Mesodermal cell (in vitro differentiated cells): ENCODE measurements around the gene SERPINB2.

Experiments used
- H3K27ac ChIP-seq: 2 replicates; pipeline ENCODE4 v1.7.0; 2013; ENCODE audit warnings: mild to moderate bottlenecking, low read depth, low read length, moderate library complexity; ENCODE audit not compliant: severe bottlenecking
- H3K36me3 ChIP-seq: 2 replicates; pipeline ENCODE4 v1.7.1; 2013; ENCODE audit warnings: mild to moderate bottlenecking, low read length, moderate library complexity; ENCODE audit not compliant: control insufficient read depth, insufficient read depth
- H3K4me1 ChIP-seq: one replicate; pipeline ENCODE4 v1.7.1; 2013; ENCODE audit warnings: mild to moderate bottlenecking, low read length; ENCODE audit not compliant: insufficient read depth, control insufficient read depth, poor library complexity, severe bottlenecking
- H3K4me3 ChIP-seq: 2 replicates; pipeline ENCODE4 v1.7.0; 2013; ENCODE audit warnings: low read length, control low read depth, mild to moderate bottlenecking; ENCODE audit not compliant: insufficient read depth, poor library complexity, severe bottlenecking; ENCODE audit errors: extremely low read depth
- H3K9me3 ChIP-seq: 2 replicates; pipeline ENCODE4 v1.7.1; 2013; ENCODE audit warnings: mild to moderate bottlenecking, low read length, moderate library complexity; ENCODE audit not compliant: control insufficient read depth
- WGBS, 2 experiments: methylation state at CpG; one replicate each; pipeline ENCODE4 v1.1.5; 2013; ENCODE audit warnings: missing lambda C conversion rate in 2 of 2; ENCODE audit not compliant: insufficient coverage in 2 of 2; 5-methylcytosine and 5-hydroxymethylcytosine counted together

SERPINB2 gene

DNA sequence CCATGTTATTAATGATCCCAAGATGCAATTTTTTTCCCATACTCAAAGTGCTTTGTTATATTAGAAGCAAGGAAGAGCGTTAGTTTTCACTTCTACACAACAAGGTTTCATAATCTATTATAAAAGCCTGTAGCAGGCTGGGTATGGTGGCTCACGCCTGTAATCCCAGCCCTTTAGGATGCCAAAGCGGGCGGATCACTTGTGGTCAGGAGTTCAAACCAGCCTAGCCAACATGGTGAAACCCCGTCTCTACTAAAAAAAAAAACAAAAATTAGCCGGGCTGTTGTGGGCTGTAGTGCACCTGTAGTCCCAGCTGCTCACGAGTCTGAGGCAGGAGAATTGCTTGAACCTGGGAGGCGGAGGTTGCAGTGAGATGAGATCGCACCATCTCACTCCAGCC lies 19.0 kb upstream of the SERPINB2 start:
- H3K4me1 ChIP-seq = no peaks in the 10 kb centered on the region
- H3K27ac ChIP-seq = no peak overlapping the region
- WGBS, 2 experiments = 62 to 90% methylated on average over 2 to 4 of the region's 9 CpGs
- no peaks in the 10 kb centered on the region for H3K36me3 ChIP-seq
- no peaks in the 10 kb centered on the region for H3K9me3 ChIP-seq
- H3K4me3 ChIP-seq = no peak overlapping the region

DNA sequence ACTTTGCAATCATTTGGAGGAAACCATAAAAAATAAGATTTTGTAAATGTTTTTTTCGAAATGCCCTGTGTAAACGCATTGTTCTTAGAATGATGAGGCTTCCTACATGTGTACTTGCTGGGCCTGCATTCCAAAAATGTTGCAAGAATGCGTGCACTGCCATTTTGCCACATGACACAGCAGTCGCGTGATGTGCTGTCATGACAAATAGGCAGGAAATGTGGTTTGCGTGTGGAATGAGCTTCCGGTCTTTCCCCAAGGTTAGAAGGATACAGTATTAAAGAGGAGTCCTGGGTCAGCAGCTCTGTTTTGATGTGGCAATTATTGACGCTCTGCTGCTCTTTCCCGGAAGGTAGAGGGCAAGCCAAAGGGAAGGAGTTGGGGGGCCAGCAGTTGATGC lies 18.1 kb upstream of the SERPINB2 start:
- Histone ChIP-seq H3K27ac (no peak overlapping the region), H3K9me3 (no peaks in the 10 kb centered on the region), H3K36me3 (no peaks in the 10 kb centered on the region), H3K4me3 (no peak overlapping the region), H3K4me1 (no peaks in the 10 kb centered on the region)
- 90 to 93% methylated on average over 9 of the region's 9 CpGs for WGBS, 2 experiments

DNA sequence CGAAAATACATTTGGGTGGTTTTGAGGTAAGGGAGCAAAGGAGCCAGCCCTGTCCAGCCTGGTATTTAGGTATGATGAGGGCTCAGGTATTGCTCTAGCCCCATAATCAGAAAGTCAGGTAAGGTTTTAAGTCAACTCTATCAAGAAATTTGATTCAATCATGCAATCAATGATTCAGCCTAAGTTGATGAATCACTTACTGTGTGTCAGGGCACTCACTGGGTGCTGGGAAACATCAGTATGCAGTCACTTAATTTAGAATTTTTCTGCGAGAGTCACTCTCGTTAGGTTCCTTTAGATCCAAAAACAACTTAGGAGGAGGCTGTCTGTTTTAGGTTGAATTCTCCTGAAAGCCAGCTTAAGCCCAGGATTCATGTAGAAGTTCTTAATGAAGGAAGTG lies 17.7 kb upstream of the SERPINB2 start:
- Histone ChIP-seq H3K27ac (no peak overlapping the region), H3K9me3 (no peaks in the 10 kb centered on the region), H3K4me3 (no peak overlapping the region), H3K36me3 (no peaks in the 10 kb centered on the region), H3K4me1 (no peaks in the 10 kb centered on the region)
- WGBS, 2 experiments = 92% methylated on average over 2 of the region's 3 CpGs; no CpG with 5 or more reads in 1 of the 2 experiments

DNA sequence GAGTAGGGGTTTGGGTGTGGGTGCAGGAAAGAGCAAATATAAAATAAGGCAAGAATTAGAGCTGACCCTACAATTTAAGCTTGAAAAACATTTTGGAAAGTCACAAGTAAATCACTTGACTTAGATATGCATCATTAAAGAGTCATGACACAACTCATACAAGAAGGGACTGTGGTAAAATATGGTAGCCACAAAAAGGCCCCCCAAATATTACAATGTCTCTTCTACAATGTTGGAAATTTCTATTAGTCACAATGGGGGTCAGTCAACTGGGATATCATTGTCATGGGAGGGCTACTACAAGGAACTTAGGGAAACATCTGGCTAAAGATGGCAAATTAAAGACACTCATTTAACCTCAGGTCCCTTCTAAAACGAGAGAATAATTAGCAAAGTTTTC lies 15.7 kb upstream of the SERPINB2 start:
- H3K9me3 ChIP-seq = no peaks in the 10 kb centered on the region
- no peak overlapping the region for H3K4me3 ChIP-seq
- no peak overlapping the region for H3K27ac ChIP-seq
- WGBS, 2 experiments = 100% methylated on average over 1 of the region's 1 CpG; no CpG with 5 or more reads in 1 of the 2 experiments
- no peaks in the 10 kb centered on the region for H3K4me1 ChIP-seq
- no peaks in the 10 kb centered on the region for H3K36me3 ChIP-seq

DNA sequence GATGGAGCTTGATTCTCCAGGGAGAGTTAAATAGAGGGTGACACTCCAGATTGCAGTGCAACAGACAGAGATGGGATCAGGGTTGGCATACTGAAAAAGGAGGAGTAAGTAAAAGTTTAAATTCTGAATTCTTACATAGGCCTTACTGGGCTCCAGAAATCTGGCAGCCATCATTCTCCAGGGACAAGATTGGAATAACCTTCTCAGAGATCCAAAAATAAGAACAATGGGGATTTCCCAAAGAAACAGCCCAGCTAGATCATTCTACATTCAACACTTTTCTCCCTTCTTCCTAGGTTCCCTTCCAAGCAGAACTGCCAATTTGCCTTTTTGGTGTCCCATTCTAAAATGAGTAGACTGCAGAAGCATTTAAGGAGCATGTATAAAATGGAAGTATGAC lies 14.9 kb upstream of the SERPINB2 start:
- no peaks in the 10 kb centered on the region for H3K4me1 ChIP-seq
- H3K27ac ChIP-seq = no peak overlapping the region
- H3K36me3 ChIP-seq = no peaks in the 10 kb centered on the region
- H3K4me3 ChIP-seq = no peak overlapping the region
- no peaks in the 10 kb centered on the region for H3K9me3 ChIP-seq

DNA sequence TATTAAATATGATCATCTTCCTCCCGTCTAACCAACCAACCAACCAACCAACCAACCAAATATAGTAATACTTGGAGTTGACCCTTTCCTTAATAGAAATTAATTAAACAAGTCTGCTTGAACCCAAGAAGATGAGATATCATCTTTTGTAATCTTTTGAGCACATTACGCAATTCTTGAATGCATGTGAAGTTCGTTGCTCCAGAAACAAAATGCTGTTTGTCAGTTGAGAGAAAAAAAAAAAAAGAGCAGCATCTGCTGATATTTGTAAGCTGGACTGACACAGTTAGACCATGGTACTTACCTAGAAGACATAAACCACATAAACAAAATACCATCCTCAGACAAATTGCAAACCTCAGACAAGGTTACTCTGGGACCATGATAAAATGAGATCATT lies 9.2 kb upstream of the SERPINB2 start:
- Histone ChIP-seq H3K4me3 (no peak overlapping the region), H3K9me3 (no peaks in the 10 kb centered on the region), H3K36me3 (no peaks in the 10 kb centered on the region), H3K4me1 (peaks cover 17% of the 10 kb centered on the region), H3K27ac (no peak overlapping the region)
- 83 to 88% methylated on average over 2 of the region's 3 CpGs for WGBS, 2 experiments

DNA sequence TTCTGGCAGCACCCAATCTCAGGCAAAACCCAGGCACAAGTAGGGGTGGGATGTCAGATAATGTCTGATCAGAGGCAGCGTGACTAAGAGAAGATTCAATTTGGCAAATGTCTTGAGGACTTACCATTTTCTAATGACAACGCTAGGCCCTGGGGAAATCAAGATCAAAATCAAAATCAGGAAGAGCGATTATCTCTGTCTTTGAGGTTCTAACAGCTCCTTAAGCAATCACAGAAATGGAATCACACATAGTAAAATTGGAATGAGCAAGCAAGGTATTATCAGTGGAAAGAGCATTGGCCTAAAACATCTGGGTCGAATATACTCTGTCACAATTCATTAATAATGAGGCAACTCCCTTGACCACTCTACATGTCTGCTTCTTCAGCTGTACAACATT lies 8.6 kb upstream of the SERPINB2 start:
- Histone ChIP-seq H3K9me3 (no peaks in the 10 kb centered on the region), H3K36me3 (no peaks in the 10 kb centered on the region), H3K4me3 (no peak overlapping the region), H3K27ac (no peak overlapping the region), H3K4me1 (peaks cover 17% of the 10 kb centered on the region)
- 88 to 100% methylated on average over 2 to 3 of the region's 4 CpGs for WGBS, 2 experiments

DNA sequence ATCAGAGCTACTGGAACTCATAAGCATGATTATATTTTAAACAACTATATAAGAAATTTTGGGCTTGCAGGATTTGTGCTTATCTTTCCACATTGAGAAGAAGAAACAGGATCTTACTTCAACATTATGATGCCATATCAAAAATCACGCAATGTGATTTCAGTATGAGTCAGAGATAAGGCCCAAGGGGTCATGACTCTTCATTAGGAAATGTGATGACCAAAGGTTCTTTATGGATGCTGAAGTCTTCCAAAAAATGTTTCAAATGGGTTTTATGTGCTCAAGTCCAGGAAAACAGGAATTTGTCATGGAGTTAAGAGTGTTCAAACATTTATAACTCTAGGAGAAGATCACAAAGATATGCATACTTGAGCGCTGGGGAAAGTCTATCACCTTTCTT lies 7.8 kb upstream of the SERPINB2 start:
- Histone ChIP-seq H3K4me3 (no peak overlapping the region), H3K4me1 (peaks cover 17% of the 10 kb centered on the region), H3K36me3 (no peaks in the 10 kb centered on the region), H3K27ac (no peak overlapping the region), H3K9me3 (no peaks in the 10 kb centered on the region)
- 60 to 100% methylated on average over 1 of the region's 2 CpGs for WGBS, 2 experiments

DNA sequence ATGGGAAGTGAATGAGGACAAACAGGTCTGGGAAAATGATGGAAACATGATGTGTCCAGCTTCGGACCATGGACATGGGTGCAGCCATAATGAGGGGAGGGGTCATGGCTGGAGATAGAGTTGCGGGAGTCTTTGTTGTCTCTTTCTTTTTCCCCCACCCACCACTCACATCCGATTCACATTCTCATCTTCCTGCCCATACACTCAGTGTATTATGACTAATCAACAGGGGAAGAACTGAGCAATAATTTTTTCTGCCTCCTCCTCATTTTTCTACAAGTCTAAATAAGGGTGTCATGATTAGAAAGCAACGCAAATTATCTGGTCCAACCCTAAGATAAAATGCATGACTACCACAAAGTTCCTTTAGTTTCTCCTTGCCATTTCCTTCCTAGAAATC lies 5.7 kb upstream of the SERPINB2 start:
- WGBS, 2 experiments = 88% methylated on average over 1 to 2 of the region's 4 CpGs

DNA sequence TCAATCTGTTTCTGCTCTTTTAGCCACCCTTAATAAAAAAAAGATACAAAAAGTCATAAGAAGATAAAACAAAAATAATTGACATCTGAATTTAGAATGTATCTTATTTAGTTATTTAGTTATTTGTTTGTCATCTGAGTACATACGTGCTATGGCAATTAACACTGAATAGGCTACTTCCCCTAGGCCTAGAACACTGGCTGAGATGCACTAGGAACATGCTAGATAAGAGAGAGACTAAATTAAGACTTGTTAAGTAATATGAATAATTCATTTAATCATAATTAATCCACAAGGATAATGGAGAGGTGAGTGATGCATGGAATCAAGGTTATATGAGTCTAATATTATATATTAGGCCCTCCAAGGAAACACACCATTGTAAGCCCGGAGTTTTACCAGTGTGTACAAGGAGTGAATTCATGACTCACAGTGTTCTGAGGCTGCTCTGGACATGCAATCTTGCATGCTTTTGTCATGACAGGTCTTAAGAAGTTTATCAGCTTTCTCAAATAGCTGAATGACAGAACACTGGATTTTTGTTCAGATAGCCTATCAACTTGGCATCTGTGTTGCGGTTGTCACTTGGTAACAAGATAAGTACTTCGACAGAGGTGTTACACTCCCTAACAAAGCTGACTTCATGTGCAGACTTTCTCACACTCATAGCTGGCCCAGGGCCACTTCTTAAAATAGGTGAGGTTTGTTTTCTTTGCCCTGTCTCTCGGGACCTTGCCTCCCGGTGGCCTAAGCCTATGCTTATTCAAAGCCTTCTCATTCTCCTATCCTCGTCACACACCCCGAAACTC lies 5.0 kb upstream of the SERPINB2 start:
- WGBS, 2 experiments = 58 to 80% methylated on average over 1 to 6 of the region's 8 CpGs
- H3K27ac ChIP-seq = peak overlapping the region; percentile 80

More for the DNA sequence above, 5.7 kb upstream of the SERPINB2 start:
- H3K27ac ChIP-seq = peak overlapping the region; percentile 80
- no peaks in the 10 kb centered on the region for H3K9me3 ChIP-seq
- peaks cover 17% of the 10 kb centered on the region for H3K4me1 ChIP-seq
- H3K4me3 ChIP-seq = no peak overlapping the region
- no peaks in the 10 kb centered on the region for H3K36me3 ChIP-seq

DNA sequence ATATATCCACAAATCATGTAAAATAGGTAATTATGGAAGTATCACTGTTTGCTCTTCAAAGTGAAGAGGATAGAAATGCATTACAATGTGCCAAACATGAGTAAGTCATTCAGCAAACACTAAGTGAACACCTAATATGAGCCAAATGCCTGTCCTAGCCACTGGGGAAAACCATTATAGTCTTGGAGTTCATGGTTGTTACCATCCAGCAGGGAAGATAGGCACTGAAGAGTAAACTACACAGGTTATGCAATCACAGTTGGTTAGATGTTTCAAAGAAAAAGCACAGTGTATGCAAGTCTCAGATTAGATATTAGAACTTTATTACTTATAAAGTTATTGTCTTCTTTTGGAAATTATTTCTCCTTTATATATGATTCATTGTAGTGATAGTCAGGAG lies 3.9 kb upstream of the SERPINB2 start:
- no peak overlapping the region for H3K4me3 ChIP-seq
- H3K4me1 ChIP-seq = peaks cover 15% of the 10 kb centered on the region
- H3K9me3 ChIP-seq = no peaks in the 10 kb centered on the region
- H3K27ac ChIP-seq = no peak overlapping the region
- no peaks in the 10 kb centered on the region for H3K36me3 ChIP-seq

More for the DNA sequence above, 5.0 kb upstream of the SERPINB2 start:
- Histone ChIP-seq H3K4me1 (peaks cover 17% of the 10 kb centered on the region), H3K36me3 (no peaks in the 10 kb centered on the region), H3K4me3 (no peak overlapping the region), H3K9me3 (no peaks in the 10 kb centered on the region)
